SJSA1 (cell line): Measurements from ENCODE around the gene PPM1G. TPM values are rescaled to one million over a fixed set of nuclear protein-coding genes. Genes with fewer than 3 reads are reported as not detected.

Source experiments
- DNase-seq, 2 experiments: peaks; one replicate each; pipeline ENCODE4 v3.0.0-alpha.2; 2015 to 2020; ENCODE audit warnings: low spot score in 2 of 2, low read depth in 1 of 2
- H3K27ac ChIP-seq: fragments of 250-450 bp; sonication (Bioruptor Pico); 2 replicates; pipeline ENCODE4 v1.5.1; 2020; ENCODE audit warnings: mild to moderate bottlenecking, moderate library complexity
- H3K27me3 ChIP-seq: fragments of 250-450 bp; sonication (Bioruptor Pico); replicated peaks from 2 replicates; pipeline ENCODE4 v1.5.1; 2020; ENCODE audit warnings: mild to moderate bottlenecking, moderate library complexity
- H3K36me3 ChIP-seq: fragments of 250-450 bp; sonication (Bioruptor Pico); 2 replicates; pipeline ENCODE4 v1.5.1; 2020; ENCODE audit warnings: mild to moderate bottlenecking
- H3K4me1 ChIP-seq: fragments of 250-450 bp; sonication (Bioruptor Pico); replicated peaks from 2 replicates; pipeline ENCODE4 v1.6.1; 2021; ENCODE audit warnings: mild to moderate bottlenecking
- H3K4me3 ChIP-seq: fragments of 250-450 bp; sonication (Bioruptor Pico); 2 replicates; pipeline ENCODE4 v1.5.1; 2020; ENCODE audit warnings: mild to moderate bottlenecking
- H3K9me3 ChIP-seq: fragments of 250-450 bp; sonication (Bioruptor Pico); replicated peaks from 2 replicates; pipeline ENCODE4 v1.5.1; 2020; ENCODE audit warnings: mild to moderate bottlenecking
- total RNA-seq: library from RNA; depleted of rRNA; stranded (reverse); fragments of >200 nt; shearing (Covaris generic); gene quantifications from 2 replicates; pipeline ENCODE4 v1.2.3, GENCODE V29; 2014; rRNA removed

The PPM1G gene, protein sequence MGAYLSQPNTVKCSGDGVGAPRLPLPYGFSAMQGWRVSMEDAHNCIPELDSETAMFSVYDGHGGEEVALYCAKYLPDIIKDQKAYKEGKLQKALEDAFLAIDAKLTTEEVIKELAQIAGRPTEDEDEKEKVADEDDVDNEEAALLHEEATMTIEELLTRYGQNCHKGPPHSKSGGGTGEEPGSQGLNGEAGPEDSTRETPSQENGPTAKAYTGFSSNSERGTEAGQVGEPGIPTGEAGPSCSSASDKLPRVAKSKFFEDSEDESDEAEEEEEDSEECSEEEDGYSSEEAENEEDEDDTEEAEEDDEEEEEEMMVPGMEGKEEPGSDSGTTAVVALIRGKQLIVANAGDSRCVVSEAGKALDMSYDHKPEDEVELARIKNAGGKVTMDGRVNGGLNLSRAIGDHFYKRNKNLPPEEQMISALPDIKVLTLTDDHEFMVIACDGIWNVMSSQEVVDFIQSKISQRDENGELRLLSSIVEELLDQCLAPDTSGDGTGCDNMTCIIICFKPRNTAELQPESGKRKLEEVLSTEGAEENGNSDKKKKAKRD
- total RNA-seq, result 144 and 147 TPM in 2 replicates

DNA sequence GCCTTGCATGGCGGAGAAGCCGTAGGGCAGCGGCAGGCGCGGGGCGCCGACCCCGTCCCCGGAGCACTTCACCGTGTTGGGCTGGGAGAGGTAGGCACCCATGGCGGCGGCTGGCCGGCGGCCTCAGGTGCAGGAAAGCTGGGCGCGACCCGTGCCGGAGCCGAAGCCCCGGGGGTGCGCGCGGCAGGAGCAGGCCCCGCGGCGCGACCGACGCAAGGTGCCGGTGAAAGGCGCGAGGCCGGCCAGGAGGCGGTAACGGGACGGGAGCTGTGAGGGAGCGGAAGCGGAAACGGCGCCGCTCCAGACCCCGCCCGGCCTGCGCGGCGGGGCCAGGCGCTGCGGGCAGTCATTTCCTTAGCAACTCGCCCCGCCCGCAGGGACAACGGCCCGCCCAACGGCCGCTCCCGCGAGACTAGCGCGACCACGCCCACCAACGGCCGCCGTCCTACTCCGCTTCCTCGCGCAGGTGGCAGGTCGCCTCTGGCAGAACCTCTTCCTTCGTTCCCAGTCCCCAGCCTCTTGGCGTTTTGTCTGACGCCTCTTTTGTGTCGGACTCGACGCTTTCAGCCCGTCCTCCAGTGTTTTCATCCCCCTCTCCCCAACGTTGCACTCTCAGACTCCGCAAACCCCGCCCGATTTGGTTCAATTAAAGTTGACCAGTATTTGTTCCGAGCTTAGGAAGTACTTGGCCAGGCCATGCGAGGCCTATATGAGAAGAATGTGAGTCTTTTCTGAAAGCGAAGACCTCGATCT, at the start of gene PPM1G:
TSS of gene PPM1G (minus strand) at position 271 of the 753 bp plus-strand sequence. CDS start at position 102, 169 bp downstream.
- peak within 1 kb of the TSS; percentile 67 for H3K27ac ChIP-seq
- DNase-seq, result peak; percentile 89 to 94
- no peaks in the 10 kb centered on the region for H3K27me3 ChIP-seq
- H3K9me3 ChIP-seq, result no peaks in the 10 kb centered on the region
- H3K4me3 ChIP-seq, result peak within 1 kb of the TSS; percentile 98
- H3K36me3 ChIP-seq, result peaks cover 31% of the 10 kb centered on the region
- peaks cover 12% of the 10 kb centered on the region for H3K4me1 ChIP-seq

DNA sequence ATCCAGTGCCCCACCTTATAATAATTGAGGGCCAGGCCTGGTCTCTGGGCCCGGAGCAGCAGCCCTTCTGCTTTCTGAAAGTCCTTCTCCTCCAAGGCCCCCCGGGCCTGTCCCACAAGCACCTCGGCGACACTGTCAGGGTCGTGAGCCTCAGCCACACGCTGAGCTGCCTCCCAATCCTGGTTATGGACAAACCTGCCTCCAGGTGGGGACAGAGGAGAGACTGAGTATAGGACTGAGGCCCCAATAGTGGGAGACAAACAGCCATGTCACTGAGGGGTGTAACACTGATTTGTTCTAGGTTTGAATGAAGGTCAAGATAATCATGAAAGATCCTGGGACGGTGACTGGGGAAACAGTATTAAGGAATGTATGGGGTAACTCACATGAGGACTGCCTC, 44.6 kb upstream of the PPM1G start:
- Histone ChIP-seq H3K9me3 (no peaks in the 10 kb centered on the region), H3K4me1 (no peaks in the 10 kb centered on the region), H3K27me3 (no peaks in the 10 kb centered on the region), H3K27ac (no peak overlapping the region), H3K36me3 (peaks cover 42% of the 10 kb centered on the region), H3K4me3 (no peak overlapping the region)
- no peak for DNase-seq

DNA sequence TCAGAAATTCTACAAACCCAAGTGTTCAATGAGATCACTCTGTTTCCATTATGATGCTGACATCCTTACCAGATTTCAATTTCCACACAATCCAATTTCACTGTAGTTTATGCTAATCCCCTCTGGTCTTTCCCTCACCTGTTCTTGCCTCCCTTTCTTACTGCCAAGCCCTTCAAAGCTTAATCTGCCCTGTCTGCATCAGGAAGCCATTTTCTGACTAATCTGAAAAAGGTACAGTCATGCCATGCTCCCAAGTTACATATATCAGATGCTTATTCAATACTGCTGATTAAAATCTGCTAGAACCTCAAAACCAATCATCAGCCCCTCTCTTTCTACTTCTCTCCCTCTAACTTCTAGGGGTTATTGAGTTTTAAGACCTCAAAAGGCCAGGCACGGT, 41.7 kb upstream of the PPM1G start:
- Histone ChIP-seq H3K36me3 (peaks cover 43% of the 10 kb centered on the region), H3K9me3 (no peaks in the 10 kb centered on the region), H3K27me3 (no peaks in the 10 kb centered on the region), H3K27ac (no peak overlapping the region), H3K4me1 (no peaks in the 10 kb centered on the region), H3K4me3 (no peak overlapping the region)
- DNase-seq, result no peak

DNA sequence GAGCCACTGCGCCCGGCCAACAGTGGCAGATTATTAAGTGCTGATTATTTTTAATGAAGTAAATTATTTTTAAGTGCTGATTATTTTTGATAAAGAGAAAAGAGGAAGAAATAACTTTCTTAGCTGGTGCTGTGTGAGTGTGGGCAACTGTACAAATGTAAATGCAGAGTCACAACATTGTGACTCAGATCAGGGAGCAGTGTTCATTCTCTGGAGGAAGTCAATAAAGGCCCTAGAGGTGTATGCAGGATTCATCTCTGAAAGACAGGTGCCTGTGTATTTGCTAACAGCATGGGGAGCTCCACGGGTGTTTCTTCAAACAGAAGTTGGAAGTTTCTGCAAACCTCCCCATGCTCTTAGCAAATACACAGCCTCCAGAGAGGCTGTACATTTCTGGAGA, 39.0 kb upstream of the PPM1G start:
- no peak for DNase-seq
- Histone ChIP-seq H3K27ac (no peak overlapping the region), H3K4me1 (no peaks in the 10 kb centered on the region), H3K9me3 (no peaks in the 10 kb centered on the region), H3K36me3 (peaks cover 37% of the 10 kb centered on the region), H3K4me3 (no peak overlapping the region), H3K27me3 (no peaks in the 10 kb centered on the region)

DNA sequence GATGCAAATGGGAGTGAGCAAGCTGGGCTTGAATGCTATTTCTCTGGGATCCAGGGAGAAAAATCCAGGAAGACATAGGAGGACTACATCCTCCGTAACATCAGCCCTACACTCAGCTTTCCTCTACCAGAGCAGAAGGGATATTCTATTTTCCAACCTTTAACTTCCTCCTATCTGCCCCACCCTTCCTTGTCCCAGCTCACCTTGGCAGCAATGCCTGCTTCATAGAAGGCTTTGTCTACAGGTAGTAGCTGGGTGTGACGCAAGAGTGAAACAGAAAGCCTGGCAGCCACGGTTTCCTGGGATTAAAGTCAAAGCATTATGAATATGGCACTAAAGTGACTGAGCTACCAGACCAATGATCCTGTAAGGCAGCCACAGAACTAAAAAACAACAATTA, 36.7 kb upstream of the PPM1G start:
- Histone ChIP-seq H3K9me3 (no peaks in the 10 kb centered on the region), H3K4me3 (no peak overlapping the region), H3K27ac (no peak overlapping the region), H3K27me3 (no peaks in the 10 kb centered on the region), H3K36me3 (peaks cover 51% of the 10 kb centered on the region), H3K4me1 (no peaks in the 10 kb centered on the region)
- no peak for DNase-seq

DNA sequence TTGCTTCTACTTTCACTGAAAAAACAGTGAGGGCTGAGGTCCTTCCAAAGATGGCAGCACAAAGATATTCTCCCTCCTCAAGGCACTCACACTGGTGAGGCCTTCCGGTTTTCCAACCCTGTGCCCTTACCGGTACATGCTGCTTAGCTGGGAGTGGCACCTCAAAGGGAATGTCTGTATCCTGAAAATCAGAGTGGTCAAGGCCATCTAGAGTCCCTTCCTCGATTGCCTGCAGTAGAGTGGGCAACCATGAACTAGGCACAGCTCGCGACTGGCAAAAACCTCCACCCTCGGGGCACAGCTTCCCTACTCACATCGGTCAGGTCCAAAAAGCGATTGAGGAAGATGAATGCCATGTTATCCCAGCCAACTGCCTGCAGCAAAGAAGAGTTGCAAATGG, 36.2 kb upstream of the PPM1G start:
- Histone ChIP-seq H3K4me1 (no peaks in the 10 kb centered on the region), H3K9me3 (no peaks in the 10 kb centered on the region), H3K36me3 (peaks cover 55% of the 10 kb centered on the region), H3K4me3 (no peak overlapping the region), H3K27ac (no peak overlapping the region), H3K27me3 (no peaks in the 10 kb centered on the region)
- no peak for DNase-seq

DNA sequence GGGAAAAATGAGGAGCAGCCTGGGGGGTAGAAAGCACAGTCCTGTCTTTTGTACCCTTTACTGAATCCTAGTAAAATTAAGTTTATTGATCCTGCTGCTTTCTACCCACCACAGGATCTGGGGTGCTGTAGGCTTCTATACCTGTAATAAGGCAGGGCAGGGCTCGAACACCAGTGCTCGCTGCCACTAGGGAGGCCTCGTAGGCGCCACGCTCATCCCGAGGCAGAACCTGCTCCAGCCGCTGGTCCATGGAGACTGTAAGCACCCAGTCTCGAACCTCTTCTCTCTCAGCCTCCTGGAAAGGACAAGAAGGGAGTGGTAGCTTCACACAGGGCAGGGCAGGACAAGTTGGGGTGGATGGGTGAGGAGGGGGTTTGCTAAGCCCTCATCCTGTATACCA, 35.8 kb upstream of the PPM1G start:
- Histone ChIP-seq H3K4me3 (no peak overlapping the region), H3K36me3 (peaks cover 56% of the 10 kb centered on the region), H3K9me3 (no peaks in the 10 kb centered on the region), H3K27ac (no peak overlapping the region), H3K27me3 (no peaks in the 10 kb centered on the region), H3K4me1 (no peaks in the 10 kb centered on the region)
- DNase-seq, result no peak

DNA sequence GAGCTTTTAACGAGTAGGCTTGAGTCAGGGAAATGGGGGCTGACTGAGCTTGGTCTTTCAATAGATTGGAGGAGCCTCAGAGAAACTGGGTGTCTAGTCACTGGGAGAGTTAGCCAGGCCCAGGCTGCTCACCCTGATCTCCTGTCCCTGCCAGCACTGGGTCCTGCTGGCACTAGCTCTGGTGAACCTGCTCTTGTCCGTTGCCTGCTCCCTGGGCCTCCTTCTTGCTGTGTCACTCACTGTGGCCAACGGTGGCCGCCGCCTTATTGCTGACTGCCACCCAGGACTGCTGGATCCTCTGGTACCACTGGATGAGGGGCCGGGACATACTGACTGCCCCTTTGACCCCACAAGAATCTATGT, 33.5 kb upstream of the PPM1G start:
- DNase-seq, result no peak
- H3K36me3 ChIP-seq, result peaks cover 63% of the 10 kb centered on the region

DNA sequence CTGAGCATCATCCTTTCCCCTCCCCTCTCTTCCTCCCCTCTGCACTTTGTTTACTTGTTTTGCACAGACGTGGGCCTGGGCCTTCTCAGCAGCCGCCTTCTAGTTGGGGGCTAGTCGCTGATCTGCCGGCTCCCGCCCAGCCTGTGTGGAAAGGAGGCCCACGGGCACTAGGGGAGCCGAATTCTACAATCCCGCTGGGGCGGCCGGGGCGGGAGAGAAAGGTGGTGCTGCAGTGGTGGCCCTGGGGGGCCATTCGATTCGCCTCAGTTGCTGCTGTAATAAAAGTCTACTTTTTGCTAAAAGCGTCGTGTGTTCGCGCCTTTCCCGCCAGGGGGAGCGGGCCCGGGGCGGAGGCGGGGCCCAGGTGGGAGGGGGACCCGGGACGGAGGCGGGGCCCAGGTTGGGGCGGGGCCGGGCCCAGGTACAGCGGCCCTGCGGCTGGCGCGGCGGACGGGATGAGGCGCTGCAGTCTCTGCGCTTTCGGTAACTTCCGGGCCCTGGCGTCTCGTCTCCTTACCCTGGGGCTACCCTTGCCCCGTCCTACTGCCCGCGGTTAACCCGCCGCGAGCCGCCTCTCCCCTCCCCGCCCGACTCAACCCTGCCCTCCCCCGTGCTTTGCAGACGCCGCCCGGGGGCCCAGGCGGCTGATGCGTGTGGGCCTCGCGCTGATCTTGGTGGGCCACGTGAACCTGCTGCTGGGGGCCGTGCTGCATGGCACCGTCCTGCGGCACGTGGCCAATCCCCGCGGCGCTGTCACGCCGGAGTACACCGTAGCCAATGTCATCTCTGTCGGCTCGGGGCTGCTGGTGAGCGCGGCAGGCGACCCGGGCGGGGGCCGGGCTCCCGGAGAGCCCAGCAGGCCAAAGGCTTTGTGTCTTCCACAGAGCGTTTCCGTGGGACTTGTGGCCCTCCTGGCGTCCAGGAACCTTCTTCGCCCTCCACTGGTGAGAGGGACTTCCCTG, 32.8 kb upstream of the PPM1G start, which contains the start of gene KRTCAP3:
TSS of gene KRTCAP3 (plus strand) at position 424 of the 962 bp plus-strand sequence. CDS start at position 456, 32 bp downstream.
- Histone ChIP-seq H3K27me3 (no peaks in the 10 kb centered on the region), H3K4me3 (no peak within 1 kb of the TSS), H3K36me3 (peaks cover 66% of the 10 kb centered on the region), H3K4me1 (no peaks in the 10 kb centered on the region), H3K27ac (no peak within 1 kb of the TSS), H3K9me3 (no peaks in the 10 kb centered on the region)
- no peak for DNase-seq

More for the DNA sequence above, 33.5 kb upstream of the PPM1G start:
- Histone ChIP-seq H3K9me3 (no peaks in the 10 kb centered on the region), H3K27me3 (no peaks in the 10 kb centered on the region), H3K4me3 (no peak overlapping the region), H3K4me1 (no peaks in the 10 kb centered on the region), H3K27ac (no peak overlapping the region)

DNA sequence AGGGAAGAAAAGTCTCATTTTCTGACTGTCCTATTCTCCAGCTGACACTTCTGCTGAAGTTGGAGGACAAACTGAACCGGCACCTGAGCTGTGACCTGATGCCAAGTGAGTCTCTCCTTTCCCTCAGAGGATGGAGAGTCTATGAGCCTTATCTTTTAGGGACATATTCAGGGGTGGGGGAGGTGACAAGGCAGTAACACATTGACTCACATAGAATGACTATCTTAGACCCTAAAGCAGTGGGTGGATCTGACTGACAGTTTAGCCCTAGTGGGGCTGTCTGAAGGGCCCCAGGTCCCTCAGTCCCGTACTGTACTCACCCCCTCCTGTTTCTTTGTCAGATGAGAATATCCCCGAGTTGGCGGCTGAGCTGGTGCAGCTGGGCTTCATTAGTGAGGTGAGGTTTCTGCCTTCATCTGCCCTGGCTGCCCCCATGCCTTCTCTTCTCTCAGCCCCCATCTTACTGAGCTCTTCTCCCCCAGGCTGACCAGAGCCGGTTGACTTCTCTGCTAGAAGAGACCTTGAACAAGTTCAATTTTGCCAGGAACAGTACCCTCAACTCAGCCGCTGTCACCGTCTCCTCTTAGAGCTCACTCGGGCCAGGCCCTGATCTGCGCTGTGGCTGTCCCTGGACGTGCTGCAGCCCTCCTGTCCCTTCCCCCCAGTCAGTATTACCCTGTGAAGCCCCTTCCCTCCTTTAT, 32.0 kb upstream of the PPM1G start:
- H3K4me3 ChIP-seq, result no peak overlapping the region
- H3K27me3 ChIP-seq, result no peaks in the 10 kb centered on the region
- DNase-seq, result no peak
- H3K9me3 ChIP-seq, result no peaks in the 10 kb centered on the region
- H3K27ac ChIP-seq, result no peak overlapping the region
- H3K4me1 ChIP-seq, result no peaks in the 10 kb centered on the region
- H3K36me3 ChIP-seq, result peaks cover 72% of the 10 kb centered on the region

DNA sequence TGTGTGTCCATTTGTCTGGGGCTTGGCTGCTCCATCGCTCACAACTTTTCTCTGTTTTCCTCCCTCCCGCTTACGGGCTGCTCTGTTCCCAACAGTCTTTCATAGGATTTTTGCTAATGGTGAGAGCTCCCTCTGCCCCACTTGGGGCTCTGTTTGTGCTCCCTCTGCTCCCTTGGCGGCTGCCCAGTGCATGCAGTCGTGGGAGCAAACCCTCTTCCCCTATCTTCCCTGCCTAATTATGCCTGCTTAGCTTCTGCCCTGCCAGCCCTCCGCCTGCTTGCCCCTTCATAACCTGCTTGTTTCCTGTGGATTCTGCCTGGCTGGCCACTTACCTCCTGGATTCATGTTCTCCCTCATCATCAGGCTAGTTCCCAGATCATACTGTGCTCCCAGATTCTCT, 26.2 kb upstream of the PPM1G start:
- DNase-seq, result no peak
- H3K36me3 ChIP-seq, result peaks cover 86% of the 10 kb centered on the region
- peaks cover 10% of the 10 kb centered on the region for H3K4me1 ChIP-seq
- H3K4me3 ChIP-seq, result no peak overlapping the region
- no peak overlapping the region for H3K27ac ChIP-seq
- H3K27me3 ChIP-seq, result no peaks in the 10 kb centered on the region
- H3K9me3 ChIP-seq, result no peaks in the 10 kb centered on the region

DNA sequence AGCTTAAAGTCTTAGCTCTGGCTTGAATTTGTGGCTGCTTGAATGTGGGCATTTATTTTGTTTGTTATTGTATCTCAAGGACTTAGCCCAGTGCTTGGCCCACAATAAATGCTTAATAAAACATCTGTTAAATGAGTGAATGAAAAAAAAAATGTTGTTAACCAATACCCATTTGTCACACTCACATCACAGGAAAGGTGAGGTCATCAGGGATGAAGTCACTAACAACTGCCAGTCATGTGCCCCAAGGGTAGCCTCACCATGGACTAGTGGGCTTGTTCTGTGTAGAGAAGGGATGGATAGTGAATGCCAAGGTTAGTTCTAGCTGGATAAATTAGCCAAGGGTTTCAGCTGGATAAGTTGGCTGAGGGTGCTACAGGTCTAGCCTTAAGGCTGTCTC, 22.0 kb upstream of the PPM1G start:
- Histone ChIP-seq H3K27me3 (no peaks in the 10 kb centered on the region), H3K27ac (no peak overlapping the region), H3K4me1 (peaks cover 17% of the 10 kb centered on the region), H3K4me3 (no peak overlapping the region), H3K9me3 (no peaks in the 10 kb centered on the region), H3K36me3 (peaks cover 54% of the 10 kb centered on the region)
- DNase-seq, result peak in 1 of 2 experiments; percentile 18
